IMR-90 (cell line): ENCODE measurements around the gene AUTS2.

ENCODE experiments used
- CEBPB ChIP-seq: IDR thresholded peaks from 2 replicates; pipeline ENCODE4 v1.6.1; 2012; ENCODE audit warnings: low read depth, low read length, improper control_type of control experiment
- CTCF ChIP-seq: conservative IDR thresholded peaks from 2 replicates; pipeline ENCODE4 v1.5.1; 2012; ENCODE audit warnings: mild to moderate bottlenecking, low read depth, low read length, improper control_type of control experiment
- ELK1 ChIP-seq: fragments of 150-350 bp; IDR thresholded peaks from 2 replicates; pipeline ENCODE4 v1.6.1; 2016; ENCODE audit warnings: low read depth, mild to moderate bottlenecking, low read length, moderate library complexity, borderline replicate concordance
- FOS ChIP-seq: fragments of 150-350 bp; IDR thresholded peaks from 2 replicates; pipeline ENCODE4 v1.6.1; 2016; ENCODE audit warnings: low read depth, low read length
- MAFK ChIP-seq: IDR thresholded peaks from 2 replicates; pipeline ENCODE4 v1.6.1; 2012; ENCODE audit warnings: low read depth, low read length, improper control_type of control experiment
- MXI1 ChIP-seq: IDR thresholded peaks from 2 replicates; pipeline ENCODE4 v1.6.1; 2012; ENCODE audit warnings: low read depth, mild to moderate bottlenecking, low read length, moderate library complexity, borderline replicate concordance
- NFE2L2 ChIP-seq: fragments of 150-350 bp; IDR thresholded peaks from 2 replicates; pipeline ENCODE4 v1.6.1; 2016; ENCODE audit warnings: low read depth, mild to moderate bottlenecking, low read length
- POLR2A ChIP-seq: IDR thresholded peaks from 2 replicates; pipeline ENCODE4 v1.6.1; 2012; ENCODE audit warnings: mild to moderate bottlenecking, low read depth, low read length
- RAD21 ChIP-seq: IDR thresholded peaks from 2 replicates; pipeline ENCODE4 v1.6.1; 2012; ENCODE audit warnings: low read length, improper control_type of control experiment
- RCOR1 ChIP-seq: IDR thresholded peaks from 2 replicates; pipeline ENCODE4 v1.6.1; 2012; ENCODE audit warnings: mild to moderate bottlenecking, low read length, improper control_type of control experiment; ENCODE audit not compliant: insufficient replicate concordance
- RFX5 ChIP-seq: IDR thresholded peaks from 2 replicates; pipeline ENCODE4 v1.8.0; 2012; ENCODE audit warnings: low read depth, mild to moderate bottlenecking, low read length, moderate library complexity
- SMC3 ChIP-seq: fragments of 150-350 bp; IDR thresholded peaks from 2 replicates; pipeline ENCODE4 v1.6.1; 2016; ENCODE audit warnings: low read depth, mild to moderate bottlenecking, antibody characterized with exemption, low read length, moderate library complexity
- USF2 ChIP-seq: fragments of 150-350 bp; IDR thresholded peaks from 2 replicates; pipeline ENCODE4 v1.6.1; 2017; ENCODE audit warnings: mild to moderate bottlenecking, antibody characterized with exemption, low read length, low read depth

- TF ChIP-seq CTCF (no peak), USF2 (no peak), POLR2A (no peak), RCOR1 (no peak), NFE2L2 (no peak), CEBPB (no peak), RFX5 (no peak), SMC3 (no peak), MXI1 (no peak), MAFK (no peak), ELK1 (no peak), RAD21 (no peak), FOS (no peak)
Observed at GRCh38 chr7:70459546-70459945, 861.3 kb downstream of the AUTS2 start.
